ENCODE data around the gene ATP8B1. TPM values are rescaled to one million over a fixed set of nuclear protein-coding genes. Genes with fewer than 3 reads are reported as not detected.
A peak's percentile ranks its signal among the peaks of the same experiment; 100 is the strongest.

Gene ATP8B1
- total RNA-seq, 1 experiment from 2014 or later, result 15.9 TPM

- POLR2A ChIA-PET, result no interaction called here
These were observed 13.4 kb downstream of the ATP8B1 start for GRCh38 chr18:57789759-57790158.

More at GRCh38 chr18:57789759-57790158, 13.4 kb downstream of the ATP8B1 start:
- Histone ChIP-seq H3K27ac (ENCODE audit: low read depth, low read length) (peak overlapping the region; percentile 77), H3K4me2 (ENCODE audit: low read length) (peak overlapping the region; percentile 78), H3K4me3 (replicated peaks in 1 of 2; ENCODE audit: low read depth in 1 of 2, low read length in 2 of 2) (peak overlapping the region; percentile 21 to 46), H2AFZ (ENCODE audit: low read depth, low read length, poor library complexity, severe bottlenecking) (no peak overlapping the region), H4K20me1 (ENCODE audit: insufficient read depth) (no peaks in the 10 kb centered on the region), H3K9me2 (ENCODE audit: insufficient read depth) (no peaks in the 10 kb centered on the region), H3K36me3 (ENCODE audit: control insufficient read depth in 1 of 2, insufficient read depth in 2 of 2, low read length in 2 of 2) (no peaks in the 10 kb centered on the region), H3K79me2 (ENCODE audit: insufficient read depth, low read length) (peaks cover 32% of the 10 kb centered on the region), H3K9ac (ENCODE audit: low read length) (peak overlapping the region; percentile 47), H3K4me1 (ENCODE audit: control insufficient read depth in 1 of 2, insufficient read depth in 2 of 2, low read length in 2 of 2) (peaks cover 34 to 63% of the 10 kb centered on the region in 2 experiments), H3K9me3 (ENCODE audit: control insufficient read depth in 1 of 2, insufficient read depth in 1 of 2, low read depth in 1 of 2, low read length in 2 of 2) (no peaks in the 10 kb centered on the region), H3K27me3 (ENCODE audit: insufficient read depth, low read length) (no peaks in the 10 kb centered on the region)
- TF ChIP-seq, protein P1, sequence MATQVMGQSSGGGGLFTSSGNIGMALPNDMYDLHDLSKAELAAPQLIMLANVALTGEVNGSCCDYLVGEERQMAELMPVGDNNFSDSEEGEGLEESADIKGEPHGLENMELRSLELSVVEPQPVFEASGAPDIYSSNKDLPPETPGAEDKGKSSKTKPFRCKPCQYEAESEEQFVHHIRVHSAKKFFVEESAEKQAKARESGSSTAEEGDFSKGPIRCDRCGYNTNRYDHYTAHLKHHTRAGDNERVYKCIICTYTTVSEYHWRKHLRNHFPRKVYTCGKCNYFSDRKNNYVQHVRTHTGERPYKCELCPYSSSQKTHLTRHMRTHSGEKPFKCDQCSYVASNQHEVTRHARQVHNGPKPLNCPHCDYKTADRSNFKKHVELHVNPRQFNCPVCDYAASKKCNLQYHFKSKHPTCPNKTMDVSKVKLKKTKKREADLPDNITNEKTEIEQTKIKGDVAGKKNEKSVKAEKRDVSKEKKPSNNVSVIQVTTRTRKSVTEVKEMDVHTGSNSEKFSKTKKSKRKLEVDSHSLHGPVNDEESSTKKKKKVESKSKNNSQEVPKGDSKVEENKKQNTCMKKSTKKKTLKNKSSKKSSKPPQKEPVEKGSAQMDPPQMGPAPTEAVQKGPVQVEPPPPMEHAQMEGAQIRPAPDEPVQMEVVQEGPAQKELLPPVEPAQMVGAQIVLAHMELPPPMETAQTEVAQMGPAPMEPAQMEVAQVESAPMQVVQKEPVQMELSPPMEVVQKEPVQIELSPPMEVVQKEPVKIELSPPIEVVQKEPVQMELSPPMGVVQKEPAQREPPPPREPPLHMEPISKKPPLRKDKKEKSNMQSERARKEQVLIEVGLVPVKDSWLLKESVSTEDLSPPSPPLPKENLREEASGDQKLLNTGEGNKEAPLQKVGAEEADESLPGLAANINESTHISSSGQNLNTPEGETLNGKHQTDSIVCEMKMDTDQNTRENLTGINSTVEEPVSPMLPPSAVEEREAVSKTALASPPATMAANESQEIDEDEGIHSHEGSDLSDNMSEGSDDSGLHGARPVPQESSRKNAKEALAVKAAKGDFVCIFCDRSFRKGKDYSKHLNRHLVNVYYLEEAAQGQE (IDR thresholded peaks at IDR 0.05; ENCODE audit: low read depth), result no peak
- TF ChIP-seq ZBTB33 (IDR thresholded peaks at IDR 0.05; ENCODE audit: extremely low read depth, insufficient replicate concordance, low read length), result no peak
- no peak for TF ChIP-seq SRF (IDR thresholded peaks at IDR 0.05; ENCODE audit: low read depth)
- peak; percentile 46; the same call in 1 of the 2 replicates for TF ChIP-seq CEBPB (IDR thresholded peaks at IDR 0.05; ENCODE audit: low read depth)
- CTCF ChIA-PET, result no interaction called here
- intact Hi-C loops (cut with micrococcal nuclease), result no loop called here
- RAD21 ChIA-PET (ENCODE audit: low non-redundant PET in 1 of 2, low total read pairs in 2 of 2, uncharacterized antibody in 2 of 2, unreplicated experiment in 2 of 2), result no interaction called here
- no TSS peak for BruUV-seq (replicated peaks)
- ATAC-seq, result peak; percentile 53
- DNase-seq (ENCODE audit: low read depth, low spot score), result no peak

Data from HCT116 (cell line).